ENCODE results near the gene MEPE. TPM values are rescaled to one million over a fixed set of nuclear protein-coding genes. Genes with fewer than 3 reads are reported as not detected.

Gene MEPE
- polyA plus RNA-seq, 1 donor (not counting 4 experiments of a cell fraction or from before 2014, with no cell fraction given): not detected

GRCh38 chr4:87802858-87803257 is 29.9 kb upstream of the MEPE start:
- Histone ChIP-seq H3K9ac (ENCODE audit: control insufficient read depth, extremely low read depth, insufficient read depth, low read length) (no peak overlapping the region), H3K4me1 (ENCODE audit: control insufficient read depth, extremely low read depth, insufficient read depth, low read length) (peaks cover 6% of the 10 kb centered on the region), H3K27me3 (ENCODE audit: control insufficient read depth, extremely low read depth, insufficient read depth, low read length) (no peaks in the 10 kb centered on the region), H3K36me3 (ENCODE audit: control insufficient read depth in 2 of 2, extremely low read depth in 1 of 2, insufficient read depth in 2 of 2, low read length in 2 of 2) (no peaks in the 10 kb centered on the region), H3K79me2 (ENCODE audit: control insufficient read depth, insufficient read depth, low read length) (no peaks in the 10 kb centered on the region), H3K9me1 (ENCODE audit: control insufficient read depth, extremely low read depth, insufficient read depth, low read length) (no peaks in the 10 kb centered on the region), H3K9me3 (ENCODE audit: control insufficient read depth, low read depth, low read length) (no peaks in the 10 kb centered on the region), H2AFZ (ENCODE audit: control insufficient read depth, low read length) (no peak overlapping the region), H3K4me3 (ENCODE audit: control insufficient read depth in 2 of 3, extremely low read depth in 1 of 3, insufficient read depth in 2 of 3, low read depth in 1 of 3, low read length in 3 of 3) (no peak overlapping the region), H3K27ac (ENCODE audit: control insufficient read depth, insufficient read depth, low read length) (no peak overlapping the region), H4K20me1 (ENCODE audit: control insufficient read depth, extremely low read depth, insufficient read depth, low read length) (no peaks in the 10 kb centered on the region), H3K4me2 (ENCODE audit: control insufficient read depth, extremely low read depth, insufficient read depth, low read depth, low read length) (no peak overlapping the region)
- dilution Hi-C loops (cut with MboI; ENCODE audit: extremely low pct_ligation_motif_present, low sequenced_read_pairs): no loop called here
- TF ChIP-seq CTCF (optimal IDR thresholded peaks at IDR 0.05 in 1 of 3, IDR thresholded peaks at IDR 0.05 in 1 of 3, conservative IDR thresholded peaks at IDR 0.05 in 1 of 3; ENCODE audit: extremely low read depth in 1 of 3, insufficient read depth in 2 of 3, low read length in 3 of 3): no peak
- no peak for TF ChIP-seq EZH2 (IDR thresholded peaks at IDR 0.05; ENCODE audit: low read length)
- DNase-seq (ENCODE audit: low read depth, low spot score) (no peak), FAIRE-seq (no peak)

GRCh38 chr4:87803421-87803820 is 29.3 kb upstream of the MEPE start:
- Histone ChIP-seq H4K20me1 (ENCODE audit: control insufficient read depth, extremely low read depth, insufficient read depth, low read length) (no peaks in the 10 kb centered on the region), H3K4me2 (ENCODE audit: control insufficient read depth, extremely low read depth, insufficient read depth, low read depth, low read length) (no peak overlapping the region), H3K27ac (ENCODE audit: control insufficient read depth, insufficient read depth, low read length) (no peak overlapping the region), H3K36me3 (ENCODE audit: control insufficient read depth in 2 of 2, extremely low read depth in 1 of 2, insufficient read depth in 2 of 2, low read length in 2 of 2) (no peaks in the 10 kb centered on the region), H3K4me3 (ENCODE audit: control insufficient read depth in 2 of 3, extremely low read depth in 1 of 3, insufficient read depth in 2 of 3, low read depth in 1 of 3, low read length in 3 of 3) (no peak overlapping the region), H3K79me2 (ENCODE audit: control insufficient read depth, insufficient read depth, low read length) (no peaks in the 10 kb centered on the region), H3K9me3 (ENCODE audit: control insufficient read depth, low read depth, low read length) (no peaks in the 10 kb centered on the region), H3K4me1 (ENCODE audit: control insufficient read depth, extremely low read depth, insufficient read depth, low read length) (peaks cover 6% of the 10 kb centered on the region), H3K27me3 (ENCODE audit: control insufficient read depth, extremely low read depth, insufficient read depth, low read length) (no peaks in the 10 kb centered on the region), H3K9me1 (ENCODE audit: control insufficient read depth, extremely low read depth, insufficient read depth, low read length) (no peaks in the 10 kb centered on the region), H2AFZ (ENCODE audit: control insufficient read depth, low read length) (no peak overlapping the region), H3K9ac (ENCODE audit: control insufficient read depth, extremely low read depth, insufficient read depth, low read length) (no peak overlapping the region)
- TF ChIP-seq EZH2 (IDR thresholded peaks at IDR 0.05; ENCODE audit: low read length): no peak
- TF ChIP-seq CTCF (optimal IDR thresholded peaks at IDR 0.05 in 1 of 3, IDR thresholded peaks at IDR 0.05 in 1 of 3, conservative IDR thresholded peaks at IDR 0.05 in 1 of 3; ENCODE audit: extremely low read depth in 1 of 3, insufficient read depth in 2 of 3, low read length in 3 of 3): no peak
- DNase-seq (ENCODE audit: low read depth, low spot score) (no peak), FAIRE-seq (no peak)
- dilution Hi-C loops (cut with MboI; ENCODE audit: extremely low pct_ligation_motif_present, low sequenced_read_pairs): no loop called here
